Subcutaneous adipose tissue (tissue), 4 donors: ENCODE measurements around the gene MLIP. TPM values are rescaled to one million over a fixed set of nuclear protein-coding genes. Genes with fewer than 3 reads are reported as not detected.

Source experiments
- CTCF ChIP-seq: fragments of 450-650 bp; IDR thresholded peaks from one replicate; pipeline ENCODE4 v1.5.1; 2016; ENCODE audit warnings: low read depth, mild to moderate bottlenecking, control low read depth, antibody characterized with exemption, moderate library complexity
- total RNA-seq, 4 donors: library from RNA; depleted of rRNA; stranded (reverse); fragments of >200 nt; gene quantifications; one replicate each; pipeline ENCODE4 v1.1.0, GENCODE V29; 2016

Gene MLIP
- total RNA-seq, 4 donors from 2014 or later, result 0.51 to 10.1 (median 4.6) TPM

- TF ChIP-seq CTCF, result no peak
Observed at GRCh38 chr6:54074109-54074508, 37.1 kb upstream of the MLIP start.

GRCh38 chr6:54074578-54075195 lies 36.6 kb upstream of the MLIP start:
- no peak for TF ChIP-seq CTCF

GRCh38 chr6:54076159-54076789 lies 35.0 kb upstream of the MLIP start:
- TF ChIP-seq CTCF, result no peak

- TF ChIP-seq CTCF, result no peak
Observed at GRCh38 chr6:54083287-54083686, 28.0 kb upstream of the MLIP start.

GRCh38 chr6:54084231-54084630 lies 27.0 kb upstream of the MLIP start:
- TF ChIP-seq CTCF, result no peak

- no peak for TF ChIP-seq CTCF
Observed at GRCh38 chr6:54085047-54085446, 26.2 kb upstream of the MLIP start.

- no peak for TF ChIP-seq CTCF
Observed at GRCh38 chr6:54085541-54085940, 25.7 kb upstream of the MLIP start.
